Stimulated activated naive CD8-positive, alpha-beta T cell treated with anti-CD3 and anti-CD28 coated beads, Interleukin-15, Interleukin-2, amounts not matched to agents 100 U/mL and 50 U/mL, for 24 hours (primary cell): Measurements from ENCODE around the gene TEKT2.

ENCODE experiments used
- ATAC-seq: fragments of 150-1000 bp; cut with Tn5 transposase; one replicate; pipeline ENCODE4 v1.10.0; 2021
- DNase-seq: peaks from one replicate; pipeline ENCODE4 v3.0.0; 2021

Gene TEKT2, protein sequence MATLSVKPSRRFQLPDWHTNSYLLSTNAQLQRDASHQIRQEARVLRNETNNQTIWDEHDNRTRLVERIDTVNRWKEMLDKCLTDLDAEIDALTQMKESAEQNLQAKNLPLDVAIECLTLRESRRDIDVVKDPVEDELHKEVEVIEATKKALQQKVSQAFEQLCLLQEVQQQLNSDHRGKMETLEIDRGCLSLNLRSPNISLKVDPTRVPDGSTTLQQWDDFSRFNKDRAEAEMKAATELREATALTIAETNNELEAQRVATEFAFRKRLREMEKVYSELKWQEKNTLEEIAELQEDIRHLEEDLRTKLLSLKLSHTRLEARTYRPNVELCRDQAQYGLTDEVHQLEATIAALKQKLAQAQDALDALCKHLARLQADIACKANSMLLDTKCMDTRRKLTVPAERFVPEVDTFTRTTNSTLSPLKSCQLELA

DNA sequence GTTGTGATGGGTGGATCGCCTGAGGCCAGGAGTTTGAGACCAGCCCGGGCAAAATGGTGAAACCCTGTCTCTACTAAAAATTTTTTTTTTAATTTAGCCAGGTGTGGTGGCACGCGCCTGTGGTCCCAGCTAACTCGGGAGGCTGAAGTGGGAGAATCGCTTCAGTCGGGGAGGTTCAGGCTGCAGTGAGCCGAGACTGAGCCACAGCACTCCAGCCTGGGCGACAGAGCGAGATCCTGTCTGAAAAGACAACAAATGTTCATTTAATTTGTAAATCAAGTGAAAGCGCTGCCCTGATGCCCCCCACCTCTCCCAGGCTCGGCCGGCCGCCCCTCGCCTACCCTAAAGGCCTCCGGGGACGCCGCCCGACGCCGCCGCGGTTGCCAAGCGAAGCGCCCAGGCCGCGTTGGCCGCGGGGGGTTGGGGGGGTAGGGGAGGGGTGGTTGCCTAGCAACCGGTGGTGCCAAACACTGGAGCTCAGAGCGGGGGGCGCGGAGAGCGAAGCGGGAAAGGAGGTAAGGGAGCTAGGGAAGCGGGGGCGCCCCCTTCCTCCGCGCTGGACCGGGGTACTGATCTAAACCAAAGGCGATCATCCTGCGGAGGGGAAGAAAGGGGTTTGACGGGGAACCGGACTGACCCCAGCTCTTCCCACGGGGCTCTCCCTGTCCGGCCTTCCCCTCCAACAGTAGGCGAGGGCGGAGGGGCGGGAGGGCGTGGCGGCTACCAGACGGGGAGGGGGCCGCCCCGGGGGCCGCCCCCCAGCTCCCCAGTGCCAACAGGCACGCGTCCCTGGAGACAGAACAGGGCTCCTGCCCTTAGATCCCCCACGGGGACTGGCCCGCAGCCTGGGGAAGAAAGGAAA, at the start of gene TEKT2:
TSS of gene TEKT2 (plus strand) at position 460 of the 862 bp plus-strand sequence. CDS start 828 bp downstream, outside the sequence.
- no peak for ATAC-seq
- DNase-seq: no peak

DNA sequence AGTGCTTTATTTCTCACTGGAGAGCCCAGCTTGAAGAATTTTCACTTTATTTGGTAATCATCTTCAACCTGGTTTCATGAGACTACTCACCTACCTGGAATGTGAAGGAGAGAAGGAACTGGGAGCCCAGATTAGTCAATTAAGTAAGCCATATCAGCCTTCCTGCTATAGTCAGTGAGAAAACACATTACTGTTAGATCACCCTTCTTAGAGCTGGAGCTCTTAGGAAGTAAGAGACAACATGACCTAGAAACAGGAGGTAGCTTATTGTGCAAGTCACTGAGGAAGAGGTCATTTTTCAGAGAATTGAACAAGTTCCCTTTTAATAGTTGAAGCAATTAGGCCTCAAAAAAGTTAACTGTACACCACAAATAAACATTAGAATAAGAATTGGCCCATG, 49.2 kb upstream of the TEKT2 start:
- DNase-seq: no peak
- ATAC-seq: no peak

DNA sequence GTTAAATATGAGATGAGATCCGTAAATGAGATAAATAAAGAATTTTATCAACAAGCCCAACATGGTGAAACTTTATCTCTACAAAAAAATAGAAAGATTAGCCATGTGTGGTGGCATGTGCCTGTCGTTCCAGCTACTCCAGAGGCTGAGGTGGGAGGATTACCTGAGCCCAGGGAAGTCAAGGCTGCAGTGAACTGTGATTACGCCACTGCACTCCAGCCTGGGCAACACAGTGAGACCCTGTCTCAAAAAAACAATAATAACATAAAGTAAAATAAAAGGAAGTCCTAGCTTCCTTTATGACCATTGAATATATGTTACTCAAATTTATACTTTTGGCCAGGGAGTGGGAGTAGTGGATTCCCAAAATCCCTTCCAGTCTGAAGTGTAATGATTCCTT, 48.7 kb upstream of the TEKT2 start:
- DNase-seq: no peak
- no peak for ATAC-seq

DNA sequence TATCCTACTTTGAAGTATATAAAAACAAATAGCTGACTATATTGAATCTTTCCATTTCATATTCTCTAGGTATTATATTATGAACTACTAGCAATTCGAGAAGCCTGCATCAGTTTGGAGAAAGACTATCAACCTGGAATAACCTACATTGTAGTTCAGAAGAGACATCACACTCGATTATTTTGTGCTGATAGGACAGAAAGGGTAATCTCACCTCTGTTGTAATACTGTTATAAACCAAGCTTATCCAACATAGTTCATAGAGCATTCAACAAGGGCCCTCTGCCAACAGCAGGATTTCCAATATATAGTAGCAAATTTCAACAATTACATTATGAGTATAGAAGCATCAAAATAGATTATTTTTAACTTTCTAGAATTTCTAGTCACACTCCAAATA, 43.7 kb upstream of the TEKT2 start:
- ATAC-seq: no peak
- no peak for DNase-seq

DNA sequence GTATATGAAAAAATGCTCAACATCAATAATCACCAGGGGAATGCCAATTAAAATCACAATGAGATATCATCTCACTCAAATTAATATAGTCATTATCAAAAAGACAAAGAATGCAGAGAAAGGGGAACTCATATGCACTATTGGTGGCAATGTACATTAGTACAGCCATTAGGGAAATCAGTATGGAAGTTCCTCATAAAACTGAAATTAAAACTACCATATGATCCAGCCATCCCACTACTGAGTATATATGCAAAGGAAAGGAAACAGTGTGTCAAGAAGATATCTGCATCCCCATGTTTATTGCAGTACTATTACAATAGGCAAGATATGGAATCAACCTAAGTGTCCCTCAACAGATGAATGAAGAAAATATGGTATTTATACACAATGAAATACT, 32.1 kb upstream of the TEKT2 start:
- DNase-seq (no peak), ATAC-seq (no peak)

DNA sequence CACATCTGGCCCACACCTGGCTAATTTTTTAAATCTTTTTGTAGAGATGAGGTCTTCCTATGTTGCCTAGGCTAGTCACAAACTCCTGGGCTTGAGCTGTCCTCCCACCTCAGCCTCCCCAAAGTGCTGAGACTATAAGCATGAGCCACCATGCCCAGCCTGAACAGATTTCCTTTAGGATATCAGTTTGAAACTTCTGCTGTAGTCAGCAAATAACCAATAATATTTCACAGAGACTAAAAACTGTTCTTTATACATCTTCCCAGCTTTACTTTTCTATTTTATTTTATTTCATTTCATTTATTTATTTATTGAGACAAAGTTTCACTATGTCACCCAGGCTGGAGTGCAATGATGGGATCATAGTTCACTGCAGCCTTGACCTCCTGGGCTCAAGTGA, 29.9 kb upstream of the TEKT2 start:
- no peak for DNase-seq
- ATAC-seq: no peak

DNA sequence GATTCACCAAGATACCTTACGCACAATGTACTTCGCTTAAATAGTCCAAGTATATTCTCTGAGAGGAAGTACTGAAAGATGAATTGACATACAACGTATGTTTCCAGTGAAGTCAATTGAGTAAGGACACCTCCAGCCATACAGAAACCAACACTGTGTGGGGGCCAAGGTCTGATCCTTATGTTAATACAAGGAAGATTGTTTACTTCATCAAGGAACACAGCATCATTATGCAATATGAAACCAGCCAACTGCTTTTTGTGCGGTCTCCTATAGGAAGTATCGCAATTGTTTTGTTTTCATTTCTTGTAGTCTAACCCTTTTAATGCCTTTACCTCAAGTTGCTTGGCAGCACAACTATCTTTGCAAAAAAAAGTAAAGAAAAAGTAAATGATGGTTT, 28.2 kb upstream of the TEKT2 start:
- DNase-seq (no peak), ATAC-seq (no peak)

DNA sequence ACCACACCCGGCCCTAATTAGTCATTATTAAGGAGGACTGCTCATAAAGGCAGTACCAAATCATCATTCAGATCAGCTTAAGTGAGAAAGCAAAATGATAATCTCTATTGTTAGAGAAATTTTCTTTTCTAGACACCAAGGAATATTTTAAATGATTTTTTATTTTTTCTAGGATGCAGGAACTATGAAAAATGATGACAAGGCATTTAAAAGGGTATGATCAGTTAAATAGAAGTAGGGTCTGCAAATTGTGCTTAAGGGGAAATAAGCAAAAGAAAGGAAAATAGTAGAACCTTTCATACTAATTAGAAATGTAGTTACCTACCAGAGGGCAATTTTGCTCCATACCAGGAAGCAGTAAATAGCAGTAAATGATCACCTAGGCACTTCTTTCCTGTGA, 21.6 kb upstream of the TEKT2 start:
- ATAC-seq (no peak), DNase-seq (no peak)

DNA sequence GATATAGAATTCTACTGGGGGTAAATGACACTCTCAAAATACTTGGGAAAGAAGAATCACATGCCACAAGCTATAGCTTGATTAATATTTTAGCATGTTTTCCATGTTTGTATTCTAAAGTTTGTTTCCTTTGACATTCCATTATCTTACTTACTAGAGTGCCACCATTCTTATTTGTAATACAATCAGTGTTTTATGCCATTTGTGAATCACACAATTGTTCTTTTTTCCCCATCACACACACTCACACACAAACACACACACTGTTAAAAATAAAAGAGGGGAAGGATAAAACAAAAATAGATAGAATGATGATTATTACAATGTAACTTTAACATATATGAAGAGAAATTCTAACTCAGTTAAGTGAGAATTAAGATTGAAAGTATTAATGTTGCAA, 16.0 kb upstream of the TEKT2 start:
- ATAC-seq: no peak
- no peak for DNase-seq

DNA sequence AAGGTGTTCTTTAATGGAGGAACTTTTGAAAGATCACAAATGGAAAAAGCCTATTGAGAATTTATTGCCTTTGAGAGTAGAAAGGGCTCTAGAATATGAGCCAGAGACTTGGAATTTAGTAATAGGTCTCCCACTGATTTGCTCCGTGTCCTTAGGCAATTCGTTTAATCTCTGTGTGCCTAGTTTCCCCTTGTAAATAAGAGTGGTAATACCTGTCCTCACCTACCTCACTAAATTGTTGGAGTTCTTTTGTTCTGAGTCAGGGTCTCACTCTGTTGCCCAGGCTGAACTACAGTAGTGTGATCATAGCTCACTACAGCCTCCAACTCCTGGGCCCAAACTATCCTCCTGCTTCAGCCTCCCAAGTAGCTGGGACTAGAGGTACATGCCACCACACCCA, 15.0 kb upstream of the TEKT2 start:
- ATAC-seq: no peak
- DNase-seq: no peak

DNA sequence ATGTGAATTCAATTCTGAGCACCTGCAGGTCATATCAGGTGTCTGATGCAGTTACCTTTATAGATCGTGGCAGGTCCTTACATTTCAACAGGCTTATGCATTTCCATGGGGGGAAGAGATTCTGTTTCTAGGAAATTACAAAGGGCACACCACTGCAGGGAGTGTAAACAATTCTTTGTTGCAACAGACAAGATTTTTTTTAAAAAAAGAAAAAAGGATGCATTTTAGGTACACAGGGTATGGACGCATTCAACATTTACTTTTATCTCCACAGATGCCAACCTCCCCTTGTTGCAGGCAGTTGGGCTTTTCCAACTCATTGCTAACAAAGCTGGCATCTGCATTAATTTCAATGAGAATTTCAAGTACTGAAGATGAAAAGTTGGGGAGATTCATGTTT, 13.5 kb upstream of the TEKT2 start:
- no peak for ATAC-seq
- DNase-seq: no peak

DNA sequence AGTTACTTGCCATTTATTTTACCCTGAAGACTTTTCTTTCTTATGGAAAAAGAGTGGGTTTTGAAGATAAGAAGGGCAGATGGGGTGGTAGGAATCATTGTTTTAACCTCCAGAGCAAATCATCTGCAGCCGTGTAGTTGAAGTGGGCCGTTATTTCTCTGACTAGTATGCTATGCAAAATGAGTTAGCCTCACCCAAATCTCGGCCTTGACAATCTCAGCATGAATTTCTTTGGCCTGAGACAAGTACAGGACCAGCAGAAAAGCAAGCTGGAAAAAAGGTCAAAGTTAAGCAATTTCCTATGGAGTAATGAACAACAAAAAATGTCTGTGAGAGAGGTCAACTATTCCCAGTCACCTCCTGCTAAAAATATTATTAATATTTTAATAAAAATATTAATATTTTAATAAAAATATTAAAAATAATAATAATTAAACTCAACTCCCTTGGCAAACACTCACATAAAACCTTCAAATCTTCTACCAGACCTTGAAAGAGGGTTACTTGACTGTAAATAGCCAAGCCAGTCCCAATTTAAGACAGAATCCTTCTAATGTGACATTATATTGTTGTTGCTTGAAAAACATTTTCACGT, 6.8 kb upstream of the TEKT2 start:
- ATAC-seq (no peak), DNase-seq (no peak)

DNA sequence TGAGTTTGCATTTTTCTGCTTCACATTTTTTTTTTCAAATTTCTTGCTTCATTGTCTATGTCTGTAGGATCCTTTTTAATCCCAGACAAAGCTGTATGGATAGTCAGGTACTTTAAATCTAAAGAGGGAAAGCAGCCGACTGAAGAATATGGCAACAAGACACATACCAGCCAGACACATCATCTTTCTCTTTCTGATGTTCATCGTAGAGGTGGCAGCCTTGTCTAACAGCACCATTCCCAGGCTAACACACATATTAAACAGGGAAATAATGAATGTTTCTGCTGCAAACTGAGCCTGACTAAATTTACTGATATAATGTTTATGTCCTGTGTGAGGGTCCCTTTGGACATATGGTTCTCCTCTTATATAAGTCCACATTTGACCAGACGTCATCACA, 3.7 kb upstream of the TEKT2 start:
- no peak for ATAC-seq
- DNase-seq: no peak

DNA sequence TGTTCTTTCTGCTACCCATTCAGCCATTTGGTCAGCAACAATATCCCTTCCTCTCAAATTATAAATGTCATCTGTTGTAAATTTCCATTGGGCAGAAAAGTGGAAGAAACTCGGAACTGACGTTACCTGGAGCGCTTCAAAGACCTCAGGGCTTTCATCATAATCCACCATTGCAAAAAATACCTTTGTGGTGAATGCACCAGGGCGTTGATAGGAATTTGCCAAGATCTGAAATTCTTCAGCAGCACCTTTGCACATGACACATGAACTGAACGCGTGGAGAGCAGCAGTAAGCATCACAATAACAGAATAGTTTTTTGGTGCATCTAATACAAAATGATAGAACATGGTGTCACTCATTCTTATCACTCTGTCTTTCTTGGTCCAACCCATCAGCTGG, 3.1 kb upstream of the TEKT2 start:
- ATAC-seq: no peak
- no peak for DNase-seq

DNA sequence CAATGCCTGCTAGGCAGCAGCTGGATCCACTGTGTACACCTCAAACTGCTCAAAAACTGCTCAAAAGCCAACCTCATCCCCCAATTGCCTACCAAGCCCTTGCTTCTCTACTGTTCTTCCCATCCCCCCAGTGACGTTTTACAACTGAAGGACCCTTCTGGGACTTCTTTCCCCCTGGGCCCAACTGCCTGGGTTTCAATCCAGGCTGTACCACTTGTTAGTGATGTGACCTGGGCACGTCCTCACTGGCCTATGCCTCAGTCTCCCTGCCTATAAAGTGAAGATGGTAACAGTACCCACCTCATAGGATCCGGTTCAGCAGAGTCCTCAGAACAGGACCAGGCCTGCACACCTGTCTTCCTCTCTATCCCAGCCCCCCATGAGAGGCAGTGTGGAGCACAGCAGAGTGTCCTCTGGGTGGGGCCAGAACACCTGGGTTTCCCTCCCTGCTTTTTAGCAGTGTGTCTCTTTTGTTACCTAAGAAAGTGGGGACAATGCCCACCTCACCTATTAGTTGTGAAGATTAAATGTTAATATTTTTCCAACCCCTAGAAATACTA, 1.9 kb upstream of the TEKT2 start:
- DNase-seq: no peak
- no peak for ATAC-seq

DNA sequence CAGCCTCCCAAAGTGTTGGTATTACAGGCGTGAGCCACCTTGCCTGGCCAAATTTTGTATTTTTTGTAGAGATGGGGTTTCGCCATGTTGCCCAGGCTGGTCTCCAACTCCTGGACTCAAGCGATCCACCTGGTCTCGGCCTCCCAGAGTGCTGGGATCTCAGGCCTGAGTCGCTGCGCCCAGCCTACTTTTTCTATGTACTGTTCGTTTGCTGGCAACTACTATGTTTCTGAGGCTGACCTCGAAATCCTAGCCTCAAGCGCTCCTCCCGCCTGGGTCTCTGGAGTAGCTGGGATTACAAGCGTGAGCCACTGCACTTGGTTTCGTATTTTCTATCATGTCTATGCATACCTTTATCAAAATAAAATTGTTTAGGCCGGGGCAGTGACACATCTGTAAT, 675 bp upstream of the TEKT2 start:
- no peak for DNase-seq
- ATAC-seq: no peak

DNA sequence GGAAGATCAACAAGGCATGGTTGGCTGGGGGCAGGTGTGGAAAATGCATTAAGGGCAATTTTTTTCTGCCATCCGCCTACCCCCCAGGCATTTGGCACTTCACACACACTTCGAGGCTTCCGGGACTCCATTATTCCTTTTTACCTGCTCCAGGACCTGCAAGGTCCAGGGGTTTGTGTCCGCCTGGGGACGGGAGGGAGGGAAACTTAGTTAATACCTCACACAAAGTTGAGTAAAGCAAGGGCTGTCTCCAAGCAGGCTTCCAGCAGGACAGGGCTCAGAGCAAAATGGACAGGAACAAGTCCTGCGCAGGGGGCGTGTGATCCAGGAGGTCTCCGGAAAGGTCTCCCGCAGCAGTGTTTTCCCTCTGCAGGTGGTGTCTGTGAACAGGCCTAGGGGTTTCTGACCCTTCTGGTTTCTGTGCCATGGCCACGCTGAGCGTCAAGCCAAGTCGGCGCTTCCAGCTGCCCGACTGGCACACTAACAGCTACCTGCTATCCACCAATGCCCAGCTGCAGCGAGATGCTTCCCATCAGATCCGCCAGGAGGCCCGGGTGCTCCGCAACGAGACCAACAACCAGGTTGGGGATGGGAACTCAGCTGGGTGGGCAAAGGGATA, 712 bp downstream of the TEKT2 start:
- ATAC-seq: no peak
- DNase-seq: no peak

DNA sequence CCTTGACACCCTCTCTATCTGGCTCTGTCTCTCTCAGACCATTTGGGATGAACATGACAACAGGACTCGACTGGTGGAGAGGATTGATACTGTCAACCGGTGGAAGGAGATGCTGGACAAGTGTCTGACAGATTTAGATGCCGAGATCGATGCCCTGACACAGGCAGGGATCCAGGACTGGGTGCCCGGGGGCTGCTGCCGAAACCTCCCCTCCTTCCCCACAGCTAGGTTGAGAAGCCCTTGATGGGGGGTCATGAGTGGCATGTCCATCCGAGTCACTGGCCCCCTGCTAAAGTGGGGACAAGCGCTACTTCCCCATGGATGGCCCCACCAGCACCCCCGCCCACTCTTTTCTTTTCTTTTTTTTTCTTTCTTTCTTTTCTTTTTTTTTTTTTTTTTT, 1.2 kb downstream of the TEKT2 start:
- DNase-seq: no peak
- ATAC-seq: no peak

DNA sequence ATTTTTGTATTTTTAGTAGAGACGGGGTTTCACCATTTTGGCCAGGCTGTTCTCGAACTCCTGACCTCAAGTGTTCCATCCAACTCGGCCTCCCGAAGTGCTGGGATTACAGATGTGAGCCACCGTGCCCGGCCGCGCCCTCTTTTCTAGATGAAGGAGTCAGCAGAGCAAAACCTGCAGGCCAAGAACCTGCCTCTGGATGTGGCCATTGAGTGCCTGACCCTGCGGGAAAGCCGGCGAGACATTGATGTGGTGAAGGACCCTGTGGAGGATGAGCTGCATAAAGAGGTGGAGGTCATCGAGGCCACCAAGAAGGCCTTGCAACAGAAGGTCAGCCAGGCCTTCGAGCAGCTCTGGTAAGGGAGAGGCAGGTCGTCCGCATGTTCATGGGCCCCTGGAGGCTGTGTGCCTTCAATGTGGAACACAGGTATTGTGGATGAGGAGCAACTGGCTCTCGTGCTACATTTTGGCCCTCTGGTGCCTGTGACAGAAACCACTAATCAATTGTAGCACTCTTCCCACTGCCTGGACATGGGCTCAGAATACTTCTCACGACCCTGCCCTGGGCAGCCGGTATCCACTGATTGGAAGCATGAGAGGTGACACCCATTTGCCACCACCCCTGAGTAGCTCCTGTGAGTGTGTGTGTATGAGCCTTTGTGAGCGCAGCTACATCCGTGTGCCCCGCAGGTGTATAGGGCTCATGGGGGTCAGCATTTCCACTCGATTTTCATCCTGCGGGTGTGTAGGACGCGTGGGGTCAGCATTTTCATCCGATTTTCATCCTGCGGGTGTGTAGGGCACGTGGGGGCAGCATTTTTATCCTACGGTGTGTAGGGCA, 2.0 kb downstream of the TEKT2 start:
- DNase-seq (no peak), ATAC-seq (no peak)

DNA sequence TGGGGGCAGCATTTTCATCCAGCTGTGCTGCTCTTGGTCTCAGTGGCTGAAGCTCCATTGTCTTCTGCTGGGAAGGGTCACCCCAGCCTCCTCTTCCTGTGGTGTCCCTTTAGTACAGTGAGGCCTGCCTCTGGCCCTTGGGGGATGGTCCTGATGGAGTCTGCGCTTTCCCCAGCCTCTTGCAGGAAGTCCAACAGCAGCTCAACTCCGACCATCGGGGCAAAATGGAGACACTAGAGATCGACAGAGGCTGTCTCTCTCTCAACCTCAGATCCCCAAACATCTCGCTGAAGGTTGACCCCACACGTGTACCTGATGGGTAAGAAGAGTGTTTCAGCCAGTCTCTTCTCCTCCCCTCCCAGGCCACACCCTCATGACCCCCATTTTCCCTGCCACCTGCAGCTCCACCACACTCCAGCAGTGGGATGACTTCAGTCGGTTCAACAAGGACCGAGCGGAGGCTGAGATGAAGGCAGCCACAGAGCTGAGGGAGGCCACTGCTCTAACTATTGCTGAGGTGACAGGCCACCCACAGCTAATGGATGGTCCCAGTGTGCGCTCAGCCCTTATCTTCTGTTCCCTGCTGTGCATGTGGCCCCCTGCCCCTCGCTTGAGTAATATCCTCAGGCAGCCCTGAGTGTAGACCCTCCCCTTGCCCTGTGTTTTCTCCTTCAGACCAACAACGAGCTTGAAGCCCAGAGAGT, 2.8 kb downstream of the TEKT2 start:
- no peak for DNase-seq
- no peak for ATAC-seq
